Measurements from ENCODE around the gene KLHDC4.

KLHDC4 gene

GRCh38 chr16:87697256-87697655 lies 68.5 kb downstream of the KLHDC4 start:
- FAIRE-seq, result no peak

GRCh38 chr16:87696726-87697125 lies 69.1 kb downstream of the KLHDC4 start:
- FAIRE-seq, result no peak

- FAIRE-seq, result no peak
Observed at GRCh38 chr16:87695534-87695933, 70.3 kb downstream of the KLHDC4 start.

- no peak for FAIRE-seq
Observed at GRCh38 chr16:87694441-87695125, 71.2 kb downstream of the KLHDC4 start.

- no peak for FAIRE-seq
Observed at GRCh38 chr16:87693827-87694226, 72.0 kb downstream of the KLHDC4 start.

- FAIRE-seq, result no peak
Observed at GRCh38 chr16:87692756-87693155, 73.0 kb downstream of the KLHDC4 start.

- FAIRE-seq, result no peak
Observed at GRCh38 chr16:87692176-87692575, 73.6 kb downstream of the KLHDC4 start.

GRCh38 chr16:87691686-87692079 lies 74.1 kb downstream of the KLHDC4 start:
- no peak for FAIRE-seq

GRCh38 chr16:87690911-87691685 lies 74.7 kb downstream of the KLHDC4 start:
- no peak for FAIRE-seq

GRCh38 chr16:87689956-87690465 lies 75.8 kb downstream of the KLHDC4 start:
- no peak for FAIRE-seq

- FAIRE-seq, result no peak
Observed at GRCh38 chr16:87688876-87689815, 76.6 kb downstream of the KLHDC4 start.

GRCh38 chr16:87687998-87688529 lies 77.7 kb downstream of the KLHDC4 start:
- FAIRE-seq, result no peak

GRCh38 chr16:87687126-87687910 lies 78.5 kb downstream of the KLHDC4 start:
- no peak for FAIRE-seq

GRCh38 chr16:87686697-87687096 lies 79.1 kb downstream of the KLHDC4 start:
- FAIRE-seq, result no peak

- no peak for FAIRE-seq
Observed at GRCh38 chr16:87685766-87686165, 80.0 kb downstream of the KLHDC4 start.

- no peak for FAIRE-seq
Observed at GRCh38 chr16:87685405-87685755, 80.4 kb downstream of the KLHDC4 start.

GRCh38 chr16:87684711-87685404 lies 80.9 kb downstream of the KLHDC4 start:
- no peak for FAIRE-seq

GRCh38 chr16:87684106-87684677 lies 81.6 kb downstream of the KLHDC4 start:
- no peak for FAIRE-seq

- no peak for FAIRE-seq
Observed at GRCh38 chr16:87682852-87683399, 82.9 kb downstream of the KLHDC4 start.

GRCh38 chr16:87681981-87682570 lies 83.7 kb downstream of the KLHDC4 start:
- no peak for FAIRE-seq
